Smooth muscle cell (in vitro differentiated cells): ENCODE measurements around the gene MROH7. TPM values are rescaled to one million over a fixed set of nuclear protein-coding genes. Genes with fewer than 3 reads are reported as not detected.

ENCODE experiments used
- DNase-seq: peaks from one replicate; lab custom pipeline; 2025; ENCODE audit not compliant: unreplicated experiment; lab: John Stamatoyannopoulos, UW
- H2AFZ ChIP-seq: fragments of 200-600 bp; sonication (generic); 2 replicates; pipeline ENCODE4 v1.6.0; 2016; ENCODE audit warnings: antibody characterized with exemption, low read depth, mild to moderate bottlenecking
- H3F3A ChIP-seq: fragments of 200-600 bp; sonication (generic); 2 replicates; pipeline ENCODE4 v1.6.0; 2017; ENCODE audit warnings: antibody characterized with exemption, low read depth
- H3K27ac ChIP-seq: fragments of 200-600 bp; sonication (generic); 2 replicates; pipeline ENCODE4 v1.5.1; 2016; ENCODE audit warnings: low read depth, mild to moderate bottlenecking
- H3K27me3 ChIP-seq: fragments of 200-600 bp; sonication (generic); 2 replicates; pipeline ENCODE4 v1.6.1; 2016; ENCODE audit warnings: low read depth, mild to moderate bottlenecking
- H3K36me3 ChIP-seq: fragments of 200-600 bp; sonication (generic); 2 replicates; pipeline ENCODE4 v1.5.1; 2016; ENCODE audit warnings: low read depth
- H3K4me1 ChIP-seq: fragments of 200-600 bp; sonication (generic); 2 replicates; pipeline ENCODE4 v1.5.1; 2016; ENCODE audit warnings: low read depth
- H3K4me2 ChIP-seq: fragments of 200-600 bp; sonication (generic); 2 replicates; pipeline ENCODE4 v1.6.0; 2016; ENCODE audit warnings: mild to moderate bottlenecking
- H3K4me3 ChIP-seq: fragments of 200-600 bp; sonication (generic); 2 replicates; pipeline ENCODE4 v1.5.1; 2016; ENCODE audit warnings: mild to moderate bottlenecking
- H3K79me2 ChIP-seq: fragments of 200-600 bp; sonication (generic); 2 replicates; pipeline ENCODE4 v1.6.0; 2016; ENCODE audit warnings: low read depth, mild to moderate bottlenecking
- H3K9ac ChIP-seq: fragments of 200-600 bp; sonication (generic); 2 replicates; pipeline ENCODE4 v1.6.0; 2016; ENCODE audit warnings: low read depth
- H3K9me3 ChIP-seq: fragments of 200-600 bp; sonication (generic); replicated peaks from 2 replicates; pipeline ENCODE4 v1.5.1; 2016; ENCODE audit warnings: low read depth
- H4K20me1 ChIP-seq: fragments of 200-600 bp; sonication (generic); 2 replicates; pipeline ENCODE4 v1.6.0; 2016; ENCODE audit warnings: low read depth
- CTCF ChIP-seq: fragments of 200-600 bp; sonication (generic); IDR thresholded peaks from 2 replicates; pipeline ENCODE4 v1.5.1; 2017; ENCODE audit warnings: borderline replicate concordance, mild to moderate bottlenecking, antibody characterized with exemption; ENCODE audit not compliant: insufficient read depth, poor library complexity, severe bottlenecking
- WGBS: methylation state at CpG from one replicate; pipeline ENCODE4 v1.1.7; 2016; ENCODE audit warnings: low lambda C conversion rate; 5-methylcytosine and 5-hydroxymethylcytosine counted together
- polyA plus RNA-seq: library from polyadenylated mRNA; unstranded; fragments of >200 nt; fragmentation: Nextera tagmentation; extraction: Ambion mirVana; gene quantifications from 2 replicates; pipeline ENCODE4 v1.2.1, GENCODE V29; 2016
- total RNA-seq: library from RNA; depleted of rRNA; stranded (reverse); fragments of >200 nt; gene quantifications from 2 replicates; pipeline ENCODE4 v1.2.3, GENCODE V29; 2014

Gene MROH7
- total and polyA plus RNA-seq, 2 experiments from 2014 or later = 0.33 to 0.58 TPM

- no peak overlapping the region for H2AFZ ChIP-seq
- no peaks in the 10 kb centered on the region for H3F3A ChIP-seq
- WGBS = 81% methylated on average over 2 of the region's 2 CpGs
- TF ChIP-seq CTCF = no peak
- no peak overlapping the region for H3K9ac ChIP-seq
- H3K9me3 ChIP-seq = no peaks in the 10 kb centered on the region
- no peak overlapping the region for H3K27ac ChIP-seq
- no peaks in the 10 kb centered on the region for H4K20me1 ChIP-seq
- H3K4me1 ChIP-seq = no peaks in the 10 kb centered on the region
- H3K79me2 ChIP-seq = no peaks in the 10 kb centered on the region
- no peak for DNase-seq
- H3K4me2 ChIP-seq = no peak overlapping the region
- H3K36me3 ChIP-seq = no peaks in the 10 kb centered on the region
- H3K27me3 ChIP-seq = peaks cover 33% of the 10 kb centered on the region
- H3K4me3 ChIP-seq = no peak overlapping the region
Observed at GRCh38 chr1:54705153-54705552, 63.6 kb downstream of the MROH7 start.

GRCh38 chr1:54706419-54706818 lies 64.8 kb downstream of the MROH7 start:
- no peak overlapping the region for H3K4me3 ChIP-seq
- WGBS = 98% methylated on average over 4 of the region's 4 CpGs
- peaks cover 45% of the 10 kb centered on the region for H3K27me3 ChIP-seq
- H3K27ac ChIP-seq = no peak overlapping the region
- H3K4me2 ChIP-seq = no peak overlapping the region
- H3K4me1 ChIP-seq = no peaks in the 10 kb centered on the region
- no peak for TF ChIP-seq CTCF
- no peak overlapping the region for H2AFZ ChIP-seq
- no peaks in the 10 kb centered on the region for H4K20me1 ChIP-seq
- H3F3A ChIP-seq = no peaks in the 10 kb centered on the region
- H3K79me2 ChIP-seq = no peaks in the 10 kb centered on the region
- no peak overlapping the region for H3K9ac ChIP-seq
- no peak for DNase-seq
- H3K36me3 ChIP-seq = no peaks in the 10 kb centered on the region
- no peaks in the 10 kb centered on the region for H3K9me3 ChIP-seq

- TF ChIP-seq CTCF = no peak
Observed at GRCh38 chr1:54708385-54708784, 66.8 kb downstream of the MROH7 start.

GRCh38 chr1:54709547-54710292 lies 68.1 kb downstream of the MROH7 start:
- H3K79me2 ChIP-seq = no peaks in the 10 kb centered on the region
- no peaks in the 10 kb centered on the region for H3K4me1 ChIP-seq
- peaks cover 35% of the 10 kb centered on the region for H3K27me3 ChIP-seq
- no peaks in the 10 kb centered on the region for H3F3A ChIP-seq
- no peak overlapping the region for H3K9ac ChIP-seq
- no peak overlapping the region for H2AFZ ChIP-seq
- H3K4me3 ChIP-seq = no peak overlapping the region
- 82% methylated on average over 8 of the region's 8 CpGs for WGBS
- no peaks in the 10 kb centered on the region for H4K20me1 ChIP-seq
- H3K36me3 ChIP-seq = no peaks in the 10 kb centered on the region
- no peak for TF ChIP-seq CTCF
- no peak overlapping the region for H3K4me2 ChIP-seq
- no peaks in the 10 kb centered on the region for H3K9me3 ChIP-seq
- DNase-seq = no peak
- no peak overlapping the region for H3K27ac ChIP-seq

More at GRCh38 chr1:54708385-54708784, 66.8 kb downstream of the MROH7 start:
- Histone ChIP-seq H3K9me3 (no peaks in the 10 kb centered on the region), H3K4me1 (no peaks in the 10 kb centered on the region), H3K79me2 (no peaks in the 10 kb centered on the region), H4K20me1 (no peaks in the 10 kb centered on the region), H3F3A (no peaks in the 10 kb centered on the region), H3K9ac (no peak overlapping the region), H3K36me3 (no peaks in the 10 kb centered on the region), H3K27me3 (peaks cover 35% of the 10 kb centered on the region), H3K4me2 (no peak overlapping the region), H2AFZ (no peak overlapping the region), H3K4me3 (no peak overlapping the region), H3K27ac (no peak overlapping the region)
- DNase-seq = no peak
